C4-2B (cell line): ENCODE measurements around the gene GGCT.
"Not testable (repeated sequence)": the region's sequence is repeated elsewhere in the genome, so short reads cannot be mapped to it uniquely, and the experiment has no call there.

Experiments
- H3K27ac ChIP-seq: fragments of 450-650 bp; 2 replicates; pipeline ENCODE4 v1.5.1; 2017
- CTCF ChIP-seq: fragments of 450-650 bp; conservative IDR thresholded peaks from 2 replicates; pipeline ENCODE4 v1.5.1; 2017; ENCODE audit warnings: mild to moderate bottlenecking
- ZFX ChIP-seq: fragments of 450-650 bp; IDR thresholded peaks from 2 replicates; pipeline ENCODE4 v1.6.1; 2017

GGCT gene

GRCh38 chr7:30545791-30546555 lies 41.3 kb upstream of the GGCT start:
- H3K27ac ChIP-seq = no peak overlapping the region
- no peak for TF ChIP-seq CTCF
- TF ChIP-seq ZFX = no peak

GRCh38 chr7:30543813-30544525 lies 39.3 kb upstream of the GGCT start:
- no peak for TF ChIP-seq ZFX
- no peak for TF ChIP-seq CTCF
- H3K27ac ChIP-seq = no peak overlapping the region

- H3K27ac ChIP-seq = not testable (repeated sequence)
Measured at GRCh38 chr7:30543115-30543514, 38.5 kb upstream of the GGCT start.

DNA sequence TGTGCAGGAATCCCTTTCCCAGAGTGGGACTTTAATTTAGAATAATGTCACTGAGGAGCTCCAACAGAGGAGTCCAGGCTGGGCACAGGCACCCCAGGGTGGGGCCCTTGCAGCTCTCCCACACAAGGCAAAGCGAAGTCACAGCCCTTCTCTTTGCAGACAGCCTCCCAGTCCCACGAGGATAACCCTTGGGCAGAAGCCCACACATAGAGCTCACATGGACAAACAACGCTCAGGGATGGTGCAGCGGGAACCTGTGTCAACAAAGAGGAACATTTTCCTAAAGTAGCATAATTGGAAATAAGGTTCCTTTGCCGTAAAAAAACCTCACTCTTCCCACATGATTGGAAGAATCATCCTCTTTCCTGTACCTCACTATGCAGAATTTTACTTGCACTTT lies 29.3 kb upstream of the GGCT start:
- TF ChIP-seq ZFX (no peak), CTCF (no peak)
- peak overlapping the region; percentile 67 for H3K27ac ChIP-seq

GRCh38 chr7:30531286-30531685 lies 26.7 kb upstream of the GGCT start:
- no peak overlapping the region for H3K27ac ChIP-seq
- TF ChIP-seq CTCF = no peak

GRCh38 chr7:30530373-30530772 lies 25.7 kb upstream of the GGCT start:
- H3K27ac ChIP-seq = no peak overlapping the region
- no peak for TF ChIP-seq ZFX
- no peak for TF ChIP-seq CTCF

DNA sequence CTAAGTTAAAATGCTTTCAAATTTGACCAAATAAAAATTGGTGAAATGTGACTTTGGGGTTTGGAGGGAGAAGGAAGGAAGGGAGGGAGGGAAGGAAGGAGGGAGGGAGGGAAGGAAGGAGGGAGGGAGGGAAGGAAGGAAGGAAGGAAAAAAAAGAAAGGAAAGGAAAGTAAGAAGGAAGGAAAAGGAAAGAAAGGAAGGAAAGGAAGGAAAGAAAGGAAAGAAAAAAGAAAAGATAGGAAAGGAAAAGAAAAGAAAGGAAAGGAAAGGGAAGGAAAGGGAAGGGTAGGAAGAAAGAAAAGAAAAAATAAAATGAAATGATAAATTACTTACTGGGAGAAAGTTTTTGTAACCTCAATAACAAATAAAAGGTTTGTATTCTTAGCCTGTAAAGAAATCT lies 24.1 kb upstream of the GGCT start:
- no peak overlapping the region for H3K27ac ChIP-seq
- TF ChIP-seq ZFX = no peak

DNA sequence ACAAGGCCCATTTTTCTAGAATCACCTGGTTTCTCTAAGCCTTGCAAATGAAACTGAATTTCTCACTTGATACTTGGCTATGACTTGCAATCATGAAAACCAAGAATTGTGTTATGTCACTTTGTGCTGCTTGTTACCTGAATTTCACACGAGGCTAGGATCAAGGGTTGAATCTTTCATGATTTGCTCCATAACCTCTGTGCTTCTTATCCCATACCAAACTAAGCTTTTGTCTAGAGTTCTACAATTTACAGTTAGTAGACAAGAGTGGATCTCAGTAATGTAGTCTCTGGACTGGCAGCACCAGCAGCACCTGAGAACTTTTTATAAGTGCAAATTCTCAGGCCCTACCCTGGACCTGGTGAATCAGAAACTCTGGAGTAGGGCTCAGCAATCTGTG lies 22.7 kb upstream of the GGCT start:
- not testable (repeated sequence) for H3K27ac ChIP-seq

DNA sequence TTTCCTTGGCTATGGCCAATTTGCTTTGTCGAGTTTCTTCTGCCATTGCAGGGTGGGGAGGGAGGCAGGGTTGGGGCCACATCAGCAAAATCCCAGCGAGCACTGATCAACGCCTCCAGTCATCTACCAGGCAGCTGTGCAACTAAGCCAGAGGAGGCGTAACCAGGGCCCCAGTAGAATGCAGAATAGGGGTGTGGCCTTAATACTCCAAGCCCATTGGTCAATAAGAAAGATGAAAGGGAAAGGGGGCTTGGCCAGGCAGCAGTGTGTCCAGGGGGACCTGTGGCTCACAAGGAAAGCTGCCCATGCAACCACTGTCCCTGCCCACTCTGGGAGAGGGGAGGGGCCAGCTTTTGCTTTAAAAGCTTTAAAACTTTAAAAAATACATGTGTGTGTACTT lies 21.5 kb upstream of the GGCT start:
- no peak for TF ChIP-seq ZFX
- no peak for TF ChIP-seq CTCF
- no peak overlapping the region for H3K27ac ChIP-seq
